ENCODE results near the gene ADGRL2. TPM values are rescaled to one million over a fixed set of nuclear protein-coding genes. Genes with fewer than 3 reads are reported as not detected.
A peak's percentile ranks its signal among the peaks of the same experiment; 100 is the strongest.

ADGRL2 gene
- total and polyA plus RNA-seq, 3 donors from 2014 or later: 13.5 to 25.2 (median 13.8) TPM

GRCh38 chr1:81899214-81899821 lies 98.6 kb downstream of the ADGRL2 start:
- intact Hi-C loops (cut with DNase I; ENCODE audit: low total_unique reads): no loop called here

DNA sequence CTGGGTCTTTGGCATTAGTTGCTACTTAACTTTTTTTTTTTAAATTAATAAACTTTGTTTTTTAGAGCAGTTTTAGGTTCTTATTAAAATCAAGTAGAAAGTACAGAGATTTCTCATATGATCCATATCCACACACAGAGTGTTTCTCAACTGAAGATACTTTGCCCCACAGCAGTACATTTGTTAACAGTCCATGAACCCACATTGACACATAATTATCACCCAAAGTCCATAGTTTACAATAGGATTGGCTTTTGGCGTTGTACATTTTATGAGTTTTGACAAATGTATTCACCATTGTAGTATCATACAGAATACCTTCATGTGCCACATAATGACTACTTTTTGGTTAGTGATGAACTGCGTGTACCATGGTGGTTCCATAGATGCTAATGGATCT lies 106.8 kb downstream of the ADGRL2 start:
- DNase-seq: no peak
- Histone ChIP-seq H3K27me3 (no peaks in the 10 kb centered on the region), H3K4me3 (no peak overlapping the region), H3K27ac (no peak overlapping the region), H3K36me3 (ENCODE audit: low read depth, missing control alignments) (no peaks in the 10 kb centered on the region), H3K9me3 (no peaks in the 10 kb centered on the region), H3K4me1 (no peaks in the 10 kb centered on the region)
- TF ChIP-seq CTCF (IDR thresholded peaks at IDR 0.05): no peak
- TF ChIP-seq POLR2A (IDR thresholded peaks at IDR 0.05): no peak
- intact Hi-C loops (cut with DNase I; ENCODE audit: low total_unique reads): no loop called here
- 95 to 96% methylated on average over 2 of the region's 2 CpGs for WGBS, 2 donors

More at GRCh38 chr1:81899214-81899821, 98.6 kb downstream of the ADGRL2 start:
- H3K9me3 ChIP-seq: no peaks in the 10 kb centered on the region
- TF ChIP-seq CTCF (IDR thresholded peaks at IDR 0.05) (no peak), POLR2A (IDR thresholded peaks at IDR 0.05) (no peak)
- no peaks in the 10 kb centered on the region for H3K27me3 ChIP-seq
- H3K27ac ChIP-seq: no peak overlapping the region
- 84 to 86% methylated on average over 5 of the region's 5 CpGs for WGBS, 2 donors
- H3K4me3 ChIP-seq: no peak overlapping the region
- H3K4me1 ChIP-seq: no peaks in the 10 kb centered on the region
- H3K36me3 ChIP-seq (ENCODE audit: low read depth, missing control alignments): no peaks in the 10 kb centered on the region
- DNase-seq: no peak

- TF ChIP-seq POLR2A (IDR thresholded peaks at IDR 0.05) (no peak), CTCF (IDR thresholded peaks at IDR 0.05) (no peak)
- 91 to 92% methylated on average over 3 of the region's 3 CpGs for WGBS, 2 donors
- intact Hi-C loops (cut with DNase I; ENCODE audit: low total_unique reads): no loop called here
Measured at GRCh38 chr1:81912383-81912782, 111.6 kb downstream of the ADGRL2 start.

DNA sequence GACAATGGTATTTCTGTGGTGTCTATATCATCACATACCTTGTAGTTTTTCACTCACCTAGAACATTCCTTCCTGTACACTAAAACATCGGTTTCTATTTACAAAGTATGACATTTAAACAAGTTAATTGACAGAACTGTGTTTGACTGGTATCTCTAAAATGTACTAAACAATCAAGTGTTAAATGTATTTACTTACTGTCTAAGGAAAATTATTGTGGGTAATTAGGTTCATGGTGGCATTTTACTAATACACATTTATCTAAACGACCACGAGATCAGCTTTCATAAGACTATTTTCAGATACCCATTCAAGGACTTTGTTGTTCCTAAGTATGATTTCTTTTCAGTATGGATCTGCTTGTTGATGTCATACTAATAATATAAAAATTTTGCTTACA lies 115.2 kb downstream of the ADGRL2 start:
- H3K9me3 ChIP-seq: no peaks in the 10 kb centered on the region
- DNase-seq: no peak
- H3K36me3 ChIP-seq (ENCODE audit: low read depth, missing control alignments): no peaks in the 10 kb centered on the region
- no peaks in the 10 kb centered on the region for H3K27me3 ChIP-seq
- no peak overlapping the region for H3K27ac ChIP-seq
- TF ChIP-seq POLR2A (IDR thresholded peaks at IDR 0.05) (no peak), CTCF (IDR thresholded peaks at IDR 0.05) (no peak)
- peaks cover 4% of the 10 kb centered on the region for H3K4me1 ChIP-seq
- 79 to 85% methylated on average over 3 of the region's 3 CpGs for WGBS, 2 donors
- intact Hi-C loops (cut with DNase I; ENCODE audit: low total_unique reads): no loop called here
- H3K4me3 ChIP-seq: no peak overlapping the region

More at GRCh38 chr1:81912383-81912782, 111.6 kb downstream of the ADGRL2 start:
- no peak for DNase-seq
- no peak overlapping the region for H3K4me3 ChIP-seq
- no peaks in the 10 kb centered on the region for H3K36me3 ChIP-seq (ENCODE audit: low read depth, missing control alignments)
- H3K27me3 ChIP-seq: no peaks in the 10 kb centered on the region
- no peaks in the 10 kb centered on the region for H3K4me1 ChIP-seq
- H3K9me3 ChIP-seq: no peaks in the 10 kb centered on the region
- no peak overlapping the region for H3K27ac ChIP-seq

DNA sequence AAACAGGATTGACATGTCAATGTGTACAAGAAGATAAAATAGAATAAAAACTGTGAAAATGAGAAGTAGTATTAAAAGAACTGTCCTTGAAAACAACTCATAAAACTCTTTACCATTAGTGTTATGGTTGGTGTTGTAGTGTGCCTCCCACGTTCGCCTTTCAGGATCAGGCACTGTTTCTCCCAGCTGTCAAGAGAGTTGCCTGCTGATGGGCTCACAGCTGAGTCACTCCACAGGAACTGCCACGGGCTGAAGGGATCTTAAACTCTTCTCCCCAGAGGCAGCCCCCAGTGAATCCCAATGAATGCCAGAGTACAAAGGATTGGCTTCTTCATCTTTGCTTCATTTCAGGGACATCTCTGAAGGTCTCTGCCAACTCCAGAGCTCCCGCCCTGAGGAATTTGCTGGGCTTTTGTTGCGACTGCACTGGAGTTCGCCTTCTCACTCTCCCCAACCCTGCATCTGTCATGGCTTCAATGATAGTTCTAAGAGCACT lies 119.6 kb downstream of the ADGRL2 start:
- Histone ChIP-seq H3K4me1 (peaks cover 5% of the 10 kb centered on the region), H3K9me3 (no peaks in the 10 kb centered on the region), H3K36me3 (ENCODE audit: low read depth, missing control alignments) (no peaks in the 10 kb centered on the region), H3K4me3 (no peak overlapping the region), H3K27me3 (no peaks in the 10 kb centered on the region), H3K27ac (peak overlapping the region; percentile 2 to 31)
- 26 to 29% methylated on average over 6 of the region's 6 CpGs for WGBS, 2 donors
- DNase-seq: peak; percentile 64
- intact Hi-C loops (cut with DNase I; ENCODE audit: low total_unique reads): no loop called here
- TF ChIP-seq CTCF (IDR thresholded peaks at IDR 0.05): no peak
- no peak for TF ChIP-seq POLR2A (IDR thresholded peaks at IDR 0.05)

All from testis (tissue), 3 donors.